ENCODE measurements around the gene SLC25A12.
A peak's percentile ranks its signal among the peaks of the same experiment; 100 is the strongest.
"Not testable (repeated sequence)": the region's sequence is repeated elsewhere in the genome, so short reads cannot be mapped to it uniquely, and the experiment has no call there.

Gene SLC25A12

GRCh38 chr2:171832489-171832888 is 61.6 kb downstream of the SLC25A12 start:
- no peak for DNase-seq

- DNase-seq: no peak
Observed at GRCh38 chr2:171830039-171830438, 64.0 kb downstream of the SLC25A12 start.

DNA sequence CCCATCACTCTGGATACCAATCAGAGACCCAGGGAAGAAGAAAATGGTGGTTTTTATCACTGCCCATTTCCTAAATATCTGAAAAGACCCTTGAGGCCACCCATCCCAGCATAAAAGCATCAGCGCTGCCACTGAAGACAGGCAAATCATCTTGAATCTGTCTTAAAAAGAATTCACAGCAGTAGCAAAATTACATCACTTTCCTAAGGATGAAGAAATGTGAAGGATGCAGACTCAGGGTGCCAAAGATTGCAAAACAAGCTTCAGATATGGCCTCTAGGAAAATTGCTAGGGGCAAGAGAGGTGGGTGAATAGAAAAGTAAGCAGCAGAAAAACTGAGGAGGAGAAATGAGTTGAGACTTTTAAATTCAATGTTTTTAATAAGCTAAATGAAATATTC is 70.0 kb downstream of the SLC25A12 start:
- DNase-seq: no peak

DNA sequence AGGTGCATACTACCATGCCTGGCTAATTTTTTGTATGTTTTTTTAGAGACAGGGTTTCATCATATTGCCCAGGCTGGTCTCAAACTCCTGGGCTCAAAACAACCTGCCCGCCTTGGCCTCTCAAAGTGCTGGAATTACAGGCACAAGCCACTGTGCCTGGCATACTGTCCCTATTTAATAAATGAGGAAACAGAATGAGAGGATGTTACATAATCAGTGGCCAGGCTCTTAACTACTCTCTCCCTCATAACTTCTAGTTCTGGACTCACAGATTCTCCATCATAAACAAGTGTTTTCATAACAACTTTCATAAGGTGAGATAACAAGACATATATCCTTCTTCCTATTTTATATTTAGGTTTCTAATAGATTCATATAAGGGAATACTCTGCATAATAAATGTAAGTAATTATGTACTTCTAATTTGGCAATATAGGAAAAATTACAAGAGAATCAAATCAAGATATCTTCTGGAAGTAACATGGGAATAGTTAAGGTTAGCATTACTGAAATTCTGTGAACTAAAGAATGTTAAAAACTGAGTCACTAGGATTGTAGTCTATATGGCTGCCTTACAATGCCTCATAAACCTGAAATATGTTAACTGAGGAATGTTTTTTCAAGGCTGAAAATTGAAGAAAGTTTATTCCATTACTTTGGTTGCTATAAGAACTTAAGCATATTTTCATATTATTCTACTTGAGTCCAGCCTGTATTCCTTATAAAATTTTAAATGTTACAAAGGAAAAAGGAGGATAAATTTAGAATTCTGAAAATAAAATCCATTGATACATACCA is 71.3 kb downstream of the SLC25A12 start:
- DNase-seq: no peak

DNA sequence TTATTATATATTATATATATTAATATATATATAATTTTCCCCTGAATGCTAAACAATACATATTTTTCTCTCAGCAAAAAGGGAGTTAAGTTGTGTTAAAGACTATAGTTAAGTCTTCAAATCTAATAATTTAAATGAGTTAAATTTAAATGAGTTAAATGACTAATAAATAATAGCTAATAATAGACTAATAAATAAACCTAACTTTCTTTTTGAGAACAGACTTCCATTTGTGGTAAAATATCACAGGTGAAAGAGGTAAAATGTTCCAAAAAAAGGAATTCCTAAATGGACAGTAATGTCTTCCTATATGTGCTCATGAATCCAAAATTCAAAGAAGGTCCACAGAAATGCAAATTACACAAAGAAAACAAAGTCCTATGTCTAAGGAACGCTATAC is 74.6 kb downstream of the SLC25A12 start:
- no peak for DNase-seq

DNA sequence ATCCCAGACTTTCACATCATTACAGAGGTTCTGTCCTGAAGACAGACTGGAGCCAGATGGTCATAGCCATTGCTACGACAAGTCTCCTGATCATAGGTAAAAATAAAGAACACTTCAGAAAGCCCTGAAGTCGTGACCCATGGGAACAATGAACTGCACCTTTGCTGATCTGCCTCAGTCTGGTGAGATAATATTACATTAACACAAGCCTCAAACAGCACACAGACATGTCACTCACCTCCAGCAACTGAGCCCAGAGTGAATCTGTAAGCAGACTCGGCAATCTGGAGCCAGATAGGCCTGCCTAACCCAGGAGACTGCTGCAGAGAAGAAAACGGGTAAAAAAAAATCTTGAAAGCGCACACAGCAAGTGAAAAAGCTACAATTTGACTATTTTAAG is 79.2 kb downstream of the SLC25A12 start:
- peak in 6 of 56 donors; percentile 5 to 28 (median 10) for DNase-seq

DNA sequence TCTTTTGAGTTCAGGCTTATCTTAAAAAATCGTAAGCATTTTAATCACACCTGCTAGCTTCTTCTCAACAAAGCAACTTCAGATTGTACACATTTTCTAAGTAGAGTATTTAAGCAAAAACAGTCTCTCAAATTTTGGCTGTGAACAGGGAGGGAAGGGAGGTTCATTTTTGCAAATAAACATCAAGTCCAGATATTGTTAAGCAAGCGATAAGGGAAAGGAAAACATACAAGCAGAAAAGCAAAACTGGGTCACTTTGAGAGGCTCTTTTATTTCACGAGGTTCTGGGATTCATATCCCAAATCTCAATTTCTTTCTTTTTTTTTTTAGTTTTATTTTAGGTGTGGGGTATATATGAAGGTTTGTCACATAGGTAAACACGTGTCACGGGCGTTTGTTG is 79.9 kb downstream of the SLC25A12 start:
- DNase-seq: no peak

- DNase-seq: no peak
Observed at GRCh38 chr2:171813729-171814128, 80.3 kb downstream of the SLC25A12 start.

GRCh38 chr2:171813126-171813525 is 80.9 kb downstream of the SLC25A12 start:
- no peak for DNase-seq

- no peak for DNase-seq
Observed at GRCh38 chr2:171811245-171811628, 82.8 kb downstream of the SLC25A12 start.

DNA sequence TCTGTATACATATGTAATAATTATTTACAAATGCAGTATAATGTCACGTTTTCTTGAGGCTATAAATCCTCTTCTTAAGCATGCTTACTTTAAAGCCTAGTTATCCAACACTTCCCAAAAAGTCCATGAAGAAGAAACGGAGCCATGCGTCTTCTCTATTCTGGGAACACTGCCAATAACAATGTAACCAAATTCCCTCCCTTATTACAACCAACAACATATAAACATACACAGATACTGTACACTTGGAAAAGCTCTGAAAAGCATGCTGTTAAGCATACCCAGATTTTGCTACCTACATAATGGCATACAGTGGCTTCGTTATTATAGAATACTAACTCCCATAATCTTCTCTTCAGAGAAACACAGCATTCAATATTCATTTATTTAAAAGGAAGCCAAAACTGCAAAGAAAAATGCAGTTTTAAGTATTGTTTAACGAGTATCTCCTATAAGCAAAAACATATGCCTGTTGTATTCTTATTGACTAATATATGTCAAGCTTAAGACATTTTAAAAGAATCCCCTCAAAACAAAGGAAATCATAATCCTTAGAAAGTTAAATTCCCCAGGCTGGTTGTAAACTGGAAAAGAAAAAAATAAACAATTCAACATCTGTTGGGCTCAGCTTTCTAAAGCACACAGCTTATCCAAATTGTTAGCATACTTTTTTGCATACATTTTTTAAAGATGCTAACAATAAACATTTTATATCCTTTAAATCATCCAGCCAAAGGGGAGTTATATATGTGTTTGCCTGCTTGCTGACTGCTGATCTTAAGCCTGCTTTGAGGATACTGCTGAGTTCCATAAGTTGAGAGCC is 83.4 kb downstream of the SLC25A12 start:
- no peak for DNase-seq

DNA sequence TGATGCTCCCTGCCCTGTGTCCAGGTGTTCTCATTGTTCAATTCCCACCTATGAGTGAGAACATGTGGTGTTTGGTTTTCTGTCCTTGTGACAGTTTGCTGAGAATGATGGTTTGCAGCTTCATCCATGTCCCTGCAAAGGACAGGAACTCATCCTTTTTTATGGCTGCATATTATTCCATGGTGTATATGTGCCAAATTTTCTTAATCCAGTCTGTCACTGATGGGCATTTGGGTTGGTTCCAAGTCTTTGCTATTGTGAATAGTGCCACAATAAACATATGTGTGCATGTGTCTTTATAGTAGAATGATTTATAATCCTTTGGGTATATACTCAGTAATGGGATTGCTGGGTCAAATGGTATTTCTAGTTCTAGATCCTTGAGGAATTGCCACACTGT is 85.2 kb downstream of the SLC25A12 start:
- not testable (repeated sequence) for DNase-seq

DNA sequence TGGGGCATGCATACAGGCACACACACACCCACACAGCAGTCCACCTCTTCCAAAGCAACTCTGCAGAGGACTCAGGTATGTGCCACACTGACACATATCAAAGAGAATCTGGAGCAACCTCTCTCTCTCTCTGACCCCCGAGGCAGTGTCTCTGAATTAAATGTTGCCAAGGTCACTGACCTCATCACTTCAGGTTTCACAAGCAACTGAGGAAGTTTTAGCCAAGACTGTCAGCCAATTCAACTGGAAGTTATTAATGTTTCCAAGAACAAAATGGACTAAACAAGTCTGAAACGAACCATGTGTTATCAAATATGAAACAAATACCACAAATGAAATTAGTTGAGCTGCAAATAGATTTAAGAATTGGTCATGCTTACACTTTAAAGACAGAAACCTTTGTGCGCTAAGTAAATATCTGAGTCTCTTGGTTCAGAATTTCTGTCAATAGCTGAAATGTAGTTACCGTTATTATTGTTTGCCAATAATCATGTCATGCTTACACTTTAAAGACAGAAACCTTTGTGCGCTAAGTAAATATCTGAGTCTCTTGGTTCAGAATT is 86.1 kb downstream of the SLC25A12 start:
- DNase-seq: no peak

- DNase-seq: no peak
Observed at GRCh38 chr2:171807119-171807518, 86.9 kb downstream of the SLC25A12 start.

GRCh38 chr2:171804456-171804855 is 89.6 kb downstream of the SLC25A12 start:
- no peak for DNase-seq

DNA sequence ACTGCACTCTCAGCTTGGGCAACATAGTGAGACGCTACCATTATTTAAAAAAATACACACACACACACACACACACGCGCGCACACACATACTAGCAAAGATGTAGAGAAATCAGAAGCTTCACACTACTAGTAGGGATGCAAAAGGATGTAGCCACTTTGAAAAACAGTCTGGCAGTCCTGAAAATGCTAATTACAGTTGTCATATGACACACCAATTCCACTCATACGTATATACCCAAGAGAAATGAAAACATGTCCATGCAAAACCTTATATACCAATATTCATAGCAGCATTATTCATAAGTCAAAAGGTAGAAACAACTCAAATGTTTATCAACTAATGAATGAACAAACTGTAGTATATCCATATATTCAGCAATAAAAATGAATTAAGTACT is 90.3 kb downstream of the SLC25A12 start:
- DNase-seq: no peak

GRCh38 chr2:171800639-171801038 is 93.4 kb downstream of the SLC25A12 start:
- no peak for DNase-seq

DNA sequence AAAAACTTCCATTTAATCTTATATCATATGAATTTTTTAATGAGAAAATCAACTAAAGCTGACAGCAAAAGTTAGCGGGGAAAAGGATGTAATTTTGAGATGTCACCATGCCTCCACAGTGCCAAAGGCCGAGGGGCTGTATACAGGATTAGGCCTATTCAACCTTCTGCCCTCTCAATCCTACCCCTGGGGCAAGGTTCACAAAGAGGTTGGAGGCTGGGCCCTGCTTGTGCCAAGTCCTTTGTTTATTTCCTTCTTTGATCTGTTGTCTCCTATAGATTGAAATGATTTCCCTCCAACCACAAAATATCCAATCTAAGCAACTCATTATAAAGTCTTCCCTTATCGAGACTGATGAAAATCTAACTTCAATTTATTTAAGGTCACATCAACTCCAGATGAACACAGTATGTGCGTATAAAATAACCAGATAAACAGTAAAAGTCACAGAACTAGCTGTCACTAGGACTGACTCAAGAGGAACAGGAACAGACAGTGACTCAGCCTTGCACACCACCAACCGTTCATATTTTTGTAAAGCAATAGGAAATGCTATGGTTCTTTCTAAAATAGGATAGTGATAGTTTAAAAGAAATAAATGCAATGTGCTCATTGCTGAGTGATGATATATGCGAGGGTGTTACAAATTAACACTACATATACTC is 95.8 kb downstream of the SLC25A12 start:
- peak in 1 of 56 donors; percentile 3 for DNase-seq

DNA sequence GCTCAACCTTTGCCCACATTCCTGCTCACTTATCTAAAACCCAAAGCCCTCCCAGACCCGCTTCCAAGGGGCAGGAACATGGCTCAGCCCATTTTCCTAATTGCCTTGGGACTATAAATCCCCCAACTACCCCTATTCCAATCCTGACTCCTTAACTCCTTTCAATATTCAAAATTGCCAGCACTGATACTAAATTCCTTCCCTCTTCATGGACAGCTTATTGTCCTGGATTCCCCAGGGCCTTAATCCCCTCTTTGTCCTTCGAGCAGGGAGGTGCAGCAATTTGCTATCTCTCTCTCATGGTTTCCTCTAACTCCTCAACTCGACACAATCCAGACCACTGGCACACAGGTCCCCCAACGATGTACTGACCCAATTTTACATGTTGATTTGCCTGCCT is 99.1 kb downstream of the SLC25A12 start:
- no peak for DNase-seq

- no peak for DNase-seq
Observed at GRCh38 chr2:171793691-171794678, 100.1 kb downstream of the SLC25A12 start.
